K562 (cell line): Measurements from ENCODE around the gene FBN3. TPM values are rescaled to one million over a fixed set of nuclear protein-coding genes. Genes with fewer than 3 reads are reported as not detected.

ENCODE experiments used
- ATAC-seq: fragments of 200-7000 bp; cut with Tn5 transposase; 3 replicates; pipeline ENCODE4 v1.9.1; 2020; ENCODE audit warnings: moderate library complexity
- BruUV-seq: library from RNA; stranded (reverse); fragments of 400-500 nt; replicated peaks from 2 replicates; lab custom pipeline; 2021; lab: Mats Ljungman, UMichigan
- CTCF ChIA-PET: fragments of 300-600 bp; formaldehyde crosslinking; extraction: SDS; loops from one replicate; lab custom pipeline; 2021; ENCODE audit warnings: low intra/inter-chr PET ratio; lab: Yijun Ruan, JAX
- POLR2A ChIA-PET: fragments of 300-600, 350-650 bp; sonication (Branson Sonifier 250); formaldehyde crosslinking; extraction: SDS; loops from one replicate; lab custom pipeline; 2021; ENCODE audit warnings: antibody characterized with exemption, inconsistent platforms; lab: Yijun Ruan, JAX
- DNase-seq, 4 experiments: peaks; one replicate each; pipeline versions ENCODE4 v3.0.0 to v3.0.0-alpha.2; 2011 to 2018; ENCODE audit warnings: low spot score in 3 of 4, mixed read lengths in 3 of 4; ENCODE audit errors: extremely low read depth in 1 of 4
- FAIRE-seq: peaks from 2 replicates; lab custom pipeline; 2011; peaks lifted over from hg19 to GRCh38; lab: Jason Lieb, UNC
- H2AFZ ChIP-seq: 2 replicates; pipeline ENCODE4 v1.6.0; 2011; ENCODE audit warnings: low read depth, low read length, control low read depth, inconsistent platforms
- H3K27ac ChIP-seq: fragments of 200-600 bp; 3 replicates; pipeline ENCODE4 v1.8.0; 2011; ENCODE audit warnings: low read depth, mild to moderate bottlenecking, control low read depth, inconsistent platforms, low read length, moderate library complexity, mixed read lengths; ENCODE audit errors: extremely low read depth
- H3K27me3 ChIP-seq, 2 experiments: fragments of 300-600 bp in 1 of 2; 2 replicates in 1 of 2; 3 replicates in 1 of 2; pipeline versions ENCODE4 v1.6.0 to v1.8.0; 2011; ENCODE audit warnings: inconsistent platforms in 2 of 2, low read length in 2 of 2, mild to moderate bottlenecking in 1 of 2, mixed read lengths in 1 of 2, moderate library complexity in 1 of 2; ENCODE audit not compliant: control insufficient read depth in 2 of 2, insufficient read depth in 2 of 2
- H3K36me3 ChIP-seq: fragments of 300-600 bp; 3 replicates; pipeline ENCODE4 v1.8.0; 2011; ENCODE audit warnings: mild to moderate bottlenecking, low read length, inconsistent platforms; ENCODE audit not compliant: control insufficient read depth, insufficient read depth
- H3K4me1 ChIP-seq, 2 experiments: fragments of 200-600 bp in 1 of 2; replicated peaks in 1 of 2; 2 replicates in 1 of 2; 3 replicates in 1 of 2; pipeline versions ENCODE4 v1.5.1 to v1.8.0; 2011; ENCODE audit warnings: inconsistent platforms in 2 of 2, low read length in 2 of 2, mild to moderate bottlenecking in 1 of 2, mixed read lengths in 1 of 2, moderate library complexity in 1 of 2; ENCODE audit not compliant: control insufficient read depth in 2 of 2, insufficient read depth in 2 of 2
- H3K4me2 ChIP-seq: 2 replicates; pipeline ENCODE4 v1.6.1; 2011; ENCODE audit warnings: low read length, control low read depth, inconsistent platforms, mixed read lengths; ENCODE audit not compliant: insufficient read depth
- H3K4me3 ChIP-seq: fragments of 200-600 bp; sonication (generic), shearing (Covaris generic); 2 replicates; pipeline ENCODE4 v1.5.1; 2016; ENCODE audit warnings: control low read depth, inconsistent platforms
- H3K79me2 ChIP-seq: fragments of 200-600 bp; 3 replicates; pipeline ENCODE4 v1.8.0; 2011; ENCODE audit warnings: low read length, inconsistent platforms; ENCODE audit not compliant: control insufficient read depth, insufficient read depth
- H3K9ac ChIP-seq, 2 experiments: 2 replicates each; pipeline versions ENCODE4 v1.6.0 to v1.6.1; 2011; ENCODE audit warnings: low read depth in 2 of 2, low read length in 2 of 2, control low read depth in 1 of 2, inconsistent platforms in 1 of 2, mild to moderate bottlenecking in 1 of 2, mixed read lengths in 1 of 2; ENCODE audit not compliant: insufficient read depth in 1 of 2
- H3K9me1 ChIP-seq: one replicate; pipeline ENCODE4 v1.6.0; 2011; ENCODE audit warnings: inconsistent platforms, mild to moderate bottlenecking, low read length, moderate library complexity; ENCODE audit not compliant: control insufficient read depth, insufficient read depth
- H3K9me3 ChIP-seq: replicated peaks from 2 replicates; pipeline ENCODE4 v1.5.1; 2011; ENCODE audit warnings: low read depth, low read length, inconsistent platforms; ENCODE audit not compliant: control insufficient read depth, insufficient read depth
- H4K20me1 ChIP-seq: replicated peaks from 2 replicates; pipeline ENCODE4 v1.6.1; 2011; ENCODE audit warnings: low read length, inconsistent platforms, mixed read lengths; ENCODE audit not compliant: control insufficient read depth, insufficient read depth
- ARNT ChIP-seq, 2 experiments: fragments of 450-650 bp; IDR thresholded peaks; 2 replicates each; pipeline ENCODE4 v1.6.1; 2016; ENCODE audit warnings: mild to moderate bottlenecking in 1 of 2
- CHCHD3 ChIP-seq: fragments of 250-450 bp; sonication (Bioruptor Pico); IDR thresholded peaks from 2 replicates; pipeline ENCODE4 v2.1.2; 2022; ENCODE audit warnings: mild to moderate bottlenecking
- ETV1 ChIP-seq: fragments of 450-650 bp; conservative IDR thresholded peaks from 2 replicates; pipeline ENCODE4 v1.6.1; 2016; ENCODE audit warnings: missing genetic modification characterization, control low read depth, low read depth, missing compliant biosample characterization
- FOXA1 ChIP-seq: fragments of 450-650 bp; IDR thresholded peaks from 2 replicates; pipeline ENCODE4 v1.6.1; 2016; ENCODE audit warnings: mild to moderate bottlenecking, borderline replicate concordance
- HDAC6 ChIP-seq: IDR thresholded peaks from 2 replicates; pipeline ENCODE4 v1.6.1; 2012; ENCODE audit warnings: low read depth, mild to moderate bottlenecking, control low read depth, inconsistent platforms, low read length, moderate library complexity
- IFI16 ChIP-seq: fragments of 250-450 bp; sonication (Bioruptor Pico); IDR thresholded peaks from 2 replicates; pipeline ENCODE4 v2.1.2; 2022; ENCODE audit warnings: mild to moderate bottlenecking, inconsistent platforms
- NELFE ChIP-seq: IDR thresholded peaks from 2 replicates; pipeline ENCODE4 v1.6.1; 2011; ENCODE audit warnings: mild to moderate bottlenecking; ENCODE audit not compliant: insufficient read depth, insufficient read length
- NR4A1 ChIP-seq, 2 experiments: fragments of 250-450 bp in 1 of 2; fragments of 450-650 bp in 1 of 2; sonication (Bioruptor Pico) in 1 of 2; IDR thresholded peaks; 2 replicates each; pipeline versions ENCODE4 v1.4.0 to v1.6.1; 2016 to 2020; ENCODE audit warnings: mild to moderate bottlenecking in 2 of 2, missing compliant biosample characterization in 1 of 2, missing genetic modification characterization in 1 of 2, moderate library complexity in 1 of 2
- ZNF12 ChIP-seq: sonication (generic); formaldehyde crosslinking; IDR thresholded peaks from 2 replicates; pipeline ENCODE4 v1.4.0; 2020; ENCODE audit warnings: mild to moderate bottlenecking, missing genetic modification reagents
- ZNF785 ChIP-seq: fragments of 250-450 bp; sonication (Bioruptor Pico); IDR thresholded peaks from 2 replicates; pipeline ENCODE4 v1.4.0; 2020; ENCODE audit warnings: mild to moderate bottlenecking
- WGBS: fragments of 100-300 bp; shearing (Covaris generic); methylation state at CpG from one replicate; pipeline ENCODE4 v1.1.6; 2016; ENCODE audit warnings: low coverage, mixed read lengths; ENCODE audit not compliant: insufficient coverage; ENCODE audit errors: missing lambda C conversion rate; 5-methylcytosine and 5-hydroxymethylcytosine counted together
- in situ Hi-C: fragments of 300-500 bp; cut with MboI; formaldehyde crosslinking; loops from 4 replicates; pipeline ENCODE4 v1.15.0; 2018; ENCODE audit warnings: inconsistent platforms, mixed read lengths
- intact Hi-C: fragments of 100-400 bp; cut with micrococcal nuclease; formaldehyde crosslinking; loops from 2 replicates; pipeline ENCODE4 v1.14.2; 2022
- polyA plus RNA-seq, 8 experiments: library from polyadenylated mRNA; depleted of rRNA in 4 of 8; stranded (reverse) in 5 of 8; unstranded in 3 of 8; fragments of >200 nt; fragmentation: Nextera tagmentation in 2 of 8; fragmentation: Illumina TruSeq in 1 of 8; extraction: Ambion mirVana in 2 of 8; extraction: Trizol in 1 of 8; gene quantifications; 2 replicates each; pipeline versions ENCODE4 v1.2.1 to v1.2.3, GENCODE V29; 2011 to 2014; ENCODE audit warnings: inconsistent platforms in 1 of 8, missing spikeins in 1 of 8
- total RNA-seq, 7 experiments: library from RNA; depleted of rRNA in 6 of 7; stranded (reverse); fragments of >200 nt in 6 of 7; fragmentation: Illumina TruSeq in 2 of 7; extraction: Trizol in 2 of 7; gene quantifications; 2 replicates each; pipeline versions ENCODE4 v1.2.1 to v1.2.3, GENCODE V29; 2011 to 2021; ENCODE audit warnings: low replicate concordance in 1 of 7
- TF ChIP-seq, protein P1 (sequence below): fragments of 450-650 bp; IDR thresholded peaks from 2 replicates; pipeline ENCODE4 v1.6.1; 2017; ENCODE audit warnings: antibody characterized with exemption, mild to moderate bottlenecking
- TF ChIP-seq, protein P2 (sequence below): sonication (generic); formaldehyde crosslinking; IDR thresholded peaks from 2 replicates; pipeline ENCODE4 v1.8.0; 2022; ENCODE audit warnings: mild to moderate bottlenecking, missing genetic modification reagents, borderline replicate concordance

FBN3 gene
- total and polyA plus RNA-seq, 9 of the 15 experiments (the other 6 are each of a cell fraction or from before 2014, with no cell fraction given) = under 0.01 to 0.29 (median 0.01) TPM; not detected in 4

DNA sequence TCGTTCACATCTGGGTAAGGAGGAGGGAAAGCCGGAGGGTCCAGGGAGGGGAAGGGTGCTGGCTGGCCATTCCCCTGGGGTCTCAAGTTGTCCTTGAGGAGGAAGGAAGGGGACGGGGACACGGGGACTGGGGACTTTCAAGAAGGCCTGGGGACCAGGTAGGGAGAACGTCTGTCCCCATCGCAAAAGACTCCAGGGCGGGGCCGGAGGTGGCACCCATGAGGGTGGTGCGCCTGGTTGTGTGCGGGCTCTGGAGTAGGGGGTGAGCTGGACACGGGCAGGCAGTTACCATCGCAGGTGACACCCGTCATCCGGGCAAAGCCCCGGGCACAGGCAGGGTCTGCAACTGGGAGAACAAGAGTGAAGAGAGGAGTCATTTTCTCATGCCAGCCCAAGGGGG is 23.4 kb downstream of the FBN3 start (continued):
- TF ChIP-seq, protein P1, sequence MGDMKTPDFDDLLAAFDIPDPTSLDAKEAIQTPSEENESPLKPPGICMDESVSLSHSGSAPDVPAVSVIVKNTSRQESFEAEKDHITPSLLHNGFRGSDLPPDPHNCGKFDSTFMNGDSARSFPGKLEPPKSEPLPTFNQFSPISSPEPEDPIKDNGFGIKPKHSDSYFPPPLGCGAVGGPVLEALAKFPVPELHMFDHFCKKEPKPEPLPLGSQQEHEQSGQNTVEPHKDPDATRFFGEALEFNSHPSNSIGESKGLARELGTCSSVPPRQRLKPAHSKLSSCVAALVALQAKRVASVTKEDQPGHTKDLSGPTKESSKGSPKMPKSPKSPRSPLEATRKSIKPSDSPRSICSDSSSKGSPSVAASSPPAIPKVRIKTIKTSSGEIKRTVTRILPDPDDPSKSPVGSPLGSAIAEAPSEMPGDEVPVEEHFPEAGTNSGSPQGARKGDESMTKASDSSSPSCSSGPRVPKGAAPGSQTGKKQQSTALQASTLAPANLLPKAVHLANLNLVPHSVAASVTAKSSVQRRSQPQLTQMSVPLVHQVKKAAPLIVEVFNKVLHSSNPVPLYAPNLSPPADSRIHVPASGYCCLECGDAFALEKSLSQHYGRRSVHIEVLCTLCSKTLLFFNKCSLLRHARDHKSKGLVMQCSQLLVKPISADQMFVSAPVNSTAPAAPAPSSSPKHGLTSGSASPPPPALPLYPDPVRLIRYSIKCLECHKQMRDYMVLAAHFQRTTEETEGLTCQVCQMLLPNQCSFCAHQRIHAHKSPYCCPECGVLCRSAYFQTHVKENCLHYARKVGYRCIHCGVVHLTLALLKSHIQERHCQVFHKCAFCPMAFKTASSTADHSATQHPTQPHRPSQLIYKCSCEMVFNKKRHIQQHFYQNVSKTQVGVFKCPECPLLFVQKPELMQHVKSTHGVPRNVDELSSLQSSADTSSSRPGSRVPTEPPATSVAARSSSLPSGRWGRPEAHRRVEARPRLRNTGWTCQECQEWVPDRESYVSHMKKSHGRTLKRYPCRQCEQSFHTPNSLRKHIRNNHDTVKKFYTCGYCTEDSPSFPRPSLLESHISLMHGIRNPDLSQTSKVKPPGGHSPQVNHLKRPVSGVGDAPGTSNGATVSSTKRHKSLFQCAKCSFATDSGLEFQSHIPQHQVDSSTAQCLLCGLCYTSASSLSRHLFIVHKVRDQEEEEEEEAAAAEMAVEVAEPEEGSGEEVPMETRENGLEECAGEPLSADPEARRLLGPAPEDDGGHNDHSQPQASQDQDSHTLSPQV = no peak
- TF ChIP-seq NR4A1 (CRISPR knock-in tag; IDR thresholded peaks at IDR 0.05) (no peak), NR4A1 (tag; IDR thresholded peaks at IDR 0.05) (no peak), IFI16 (CRISPR knock-in tag) (no peak), NELFE (no peak)

DNA sequence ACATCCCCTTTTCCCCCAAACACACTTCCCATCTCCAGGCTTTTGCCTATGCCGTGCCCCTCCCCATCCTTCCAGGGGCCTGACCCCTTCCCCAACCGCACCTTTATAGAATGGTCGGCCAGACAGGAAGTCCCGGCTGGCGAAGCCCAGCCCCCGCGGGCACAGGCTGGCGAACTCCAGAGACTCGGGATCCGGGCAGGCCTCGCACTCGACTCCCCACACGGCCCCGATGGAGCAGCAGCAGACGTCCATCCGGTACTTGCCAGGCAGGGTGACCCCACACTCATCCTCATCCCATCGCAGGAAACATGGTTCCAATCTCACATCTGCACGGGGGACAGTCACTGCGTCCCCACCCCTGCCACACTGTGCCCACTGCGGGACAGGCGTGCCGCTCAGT is 25.7 kb downstream of the FBN3 start:
- FAIRE-seq (no peak), ATAC-seq (no peak), DNase-seq (no peak)
- POLR2A ChIA-PET = no interaction called here
- Histone ChIP-seq H3K9me3 (no peaks in the 10 kb centered on the region), H3K9ac (no peak overlapping the region), H3K9me1 (no peaks in the 10 kb centered on the region), H3K27ac (no peak overlapping the region), H2AFZ (no peak overlapping the region), H3K4me3 (no peak overlapping the region), H3K36me3 (no peaks in the 10 kb centered on the region), H4K20me1 (no peaks in the 10 kb centered on the region), H3K4me1 (peaks cover 0 to 13% of the 10 kb centered on the region in 2 experiments; a peak in 2 of 5 replicates), H3K79me2 (no peaks in the 10 kb centered on the region), H3K4me2 (no peak overlapping the region), H3K27me3 (peaks cover 42 to 73% of the 10 kb centered on the region in 2 experiments)
- WGBS = 13% methylated on average over 19 of the region's 22 CpGs
- in situ Hi-C loops (no loop called here), intact Hi-C loops (no loop called here)
- TF ChIP-seq HDAC6 = no peak
- no peak for TF ChIP-seq ETV1
- TF ChIP-seq CHCHD3 = no peak
- TF ChIP-seq ZNF785 = no peak
- TF ChIP-seq, protein P2, sequence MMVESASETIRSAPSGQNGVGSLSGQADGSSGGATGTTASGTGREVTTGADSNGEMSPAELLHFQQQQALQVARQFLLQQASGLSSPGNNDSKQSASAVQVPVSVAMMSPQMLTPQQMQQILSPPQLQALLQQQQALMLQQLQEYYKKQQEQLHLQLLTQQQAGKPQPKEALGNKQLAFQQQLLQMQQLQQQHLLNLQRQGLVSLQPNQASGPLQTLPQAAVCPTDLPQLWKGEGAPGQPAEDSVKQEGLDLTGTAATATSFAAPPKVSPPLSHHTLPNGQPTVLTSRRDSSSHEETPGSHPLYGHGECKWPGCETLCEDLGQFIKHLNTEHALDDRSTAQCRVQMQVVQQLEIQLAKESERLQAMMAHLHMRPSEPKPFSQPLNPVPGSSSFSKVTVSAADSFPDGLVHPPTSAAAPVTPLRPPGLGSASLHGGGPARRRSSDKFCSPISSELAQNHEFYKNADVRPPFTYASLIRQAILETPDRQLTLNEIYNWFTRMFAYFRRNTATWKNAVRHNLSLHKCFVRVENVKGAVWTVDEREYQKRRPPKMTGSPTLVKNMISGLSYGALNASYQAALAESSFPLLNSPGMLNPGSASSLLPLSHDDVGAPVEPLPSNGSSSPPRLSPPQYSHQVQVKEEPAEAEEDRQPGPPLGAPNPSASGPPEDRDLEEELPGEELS (CRISPR knock-in tag) = no peak
- no peak for TF ChIP-seq ARNT (IDR thresholded peaks at IDR 0.05)
- no peak for TF ChIP-seq ZNF12
- no peak for TF ChIP-seq FOXA1
- CTCF ChIA-PET = no interaction called here
- BruUV-seq = no TSS peak
